K562 (cell line): ENCODE data around the gene ABCB9. TPM values are rescaled to one million over a fixed set of nuclear protein-coding genes. Genes with fewer than 3 reads are reported as not detected.

Experiments
- BRF2 ChIP-seq: IDR thresholded peaks from 3 replicates; pipeline ENCODE4 v1.6.1; 2011; ENCODE audit warnings: borderline replicate concordance, mild to moderate bottlenecking; ENCODE audit not compliant: insufficient read length, insufficient read depth
- CREB3 ChIP-seq: fragments of 450-650 bp; conservative IDR thresholded peaks from 2 replicates; pipeline ENCODE4 v1.6.1; 2016; ENCODE audit warnings: missing genetic modification characterization, low read depth, mild to moderate bottlenecking, missing compliant biosample characterization, moderate library complexity
- DDX20 ChIP-seq: fragments of 450-650 bp; IDR thresholded peaks from 2 replicates; pipeline ENCODE4 v1.6.1; 2016; ENCODE audit warnings: missing genetic modification characterization, low read depth, mild to moderate bottlenecking, missing compliant biosample characterization, moderate library complexity
- EP300 ChIP-seq: IDR thresholded peaks from 2 replicates; pipeline ENCODE4 v1.6.1; 2012; ENCODE audit warnings: low read length, improper control_type of control experiment
- FOS ChIP-seq: IDR thresholded peaks from 3 replicates; pipeline ENCODE4 v1.6.1; 2011; ENCODE audit not compliant: insufficient read length; ENCODE audit errors: extremely low read depth
- HEY1 ChIP-seq: fragments of 250-450 bp; sonication (Bioruptor Pico); IDR thresholded peaks from 2 replicates; pipeline ENCODE4 v1.5.0; 2020; ENCODE audit warnings: mild to moderate bottlenecking, moderate library complexity, borderline replicate concordance
- MCM2 ChIP-seq: fragments of 450-650 bp; IDR thresholded peaks from 2 replicates; pipeline ENCODE4 v1.6.1; 2017; ENCODE audit warnings: low read depth, mild to moderate bottlenecking
- MECOM ChIP-seq: fragments of 250-450 bp; sonication (Bioruptor Pico); IDR thresholded peaks from 2 replicates; pipeline ENCODE4 v1.8.0; 2022; ENCODE audit warnings: inconsistent platforms
- PYGO2 ChIP-seq: fragments of 450-650 bp; IDR thresholded peaks from 2 replicates; pipeline ENCODE4 v1.6.1; 2016; ENCODE audit warnings: mild to moderate bottlenecking, missing genetic modification characterization, moderate library complexity, missing compliant biosample characterization
- RBM34 ChIP-seq: fragments of 200-400 bp; formaldehyde crosslinking; IDR thresholded peaks from 2 replicates; pipeline ENCODE4 v1.6.1; 2018; ENCODE audit warnings: low read length, borderline replicate concordance; ENCODE audit not compliant: insufficient read depth
- RNF2 ChIP-seq: sonication (generic); IDR thresholded peaks from 2 replicates; pipeline ENCODE4 v1.6.1; 2016
- RREB1 ChIP-seq: fragments of 250-450 bp; sonication (Bioruptor Pico); IDR thresholded peaks from 2 replicates; pipeline ENCODE4 v1.4.0; 2020
- SAP30 ChIP-seq: fragments of 200-600 bp; sonication (generic); IDR thresholded peaks from 2 replicates; pipeline ENCODE4 v1.6.1; 2012; ENCODE audit warnings: borderline replicate concordance, low read depth, mild to moderate bottlenecking, moderate library complexity, low read length, control low read depth, inconsistent platforms; ENCODE audit not compliant: insufficient read depth, poor library complexity, severe bottlenecking
- SETDB1 ChIP-seq: IDR thresholded peaks from one replicate; pipeline ENCODE4 v1.6.1; 2012; ENCODE audit warnings: low read length, control low read depth, inconsistent platforms
- SREBF2 ChIP-seq: sonication (generic); formaldehyde crosslinking; IDR thresholded peaks from 2 replicates; pipeline ENCODE4 v1.4.0; 2020; ENCODE audit warnings: mild to moderate bottlenecking, missing genetic modification reagents
- ZNF124 ChIP-seq: sonication (generic); formaldehyde crosslinking; IDR thresholded peaks from 2 replicates; pipeline ENCODE4 v1.8.1; 2022; ENCODE audit warnings: missing genetic modification reagents
- ZNF146 ChIP-seq: IDR thresholded peaks from one replicate; pipeline ENCODE4 v1.6.1; 2018; ENCODE audit warnings: missing compliant biosample characterization; ENCODE audit not compliant: unreplicated experiment
- ZNF431 ChIP-seq: sonication (generic); formaldehyde crosslinking; IDR thresholded peaks from 2 replicates; pipeline ENCODE4 v1.8.0; 2022; ENCODE audit warnings: mild to moderate bottlenecking, missing genetic modification reagents
- ZNF445 ChIP-seq: fragments of 250-450 bp; sonication (Bioruptor Pico); IDR thresholded peaks from 2 replicates; pipeline ENCODE4 v1.4.0; 2020; ENCODE audit warnings: low read depth, mild to moderate bottlenecking, moderate library complexity
- ZNF77 ChIP-seq: fragments of 250-450 bp; sonication (Bioruptor Pico); IDR thresholded peaks from 2 replicates; pipeline ENCODE4 v1.5.0; 2020
- polyA plus RNA-seq, 8 experiments: library from polyadenylated mRNA; depleted of rRNA in 4 of 8; stranded (reverse) in 5 of 8; unstranded in 3 of 8; fragments of >200 nt; fragmentation: Nextera tagmentation in 2 of 8; fragmentation: Illumina TruSeq in 1 of 8; extraction: Ambion mirVana in 2 of 8; extraction: Trizol in 1 of 8; gene quantifications; 2 replicates each; pipeline versions ENCODE4 v1.2.1 to v1.2.3, GENCODE V29; 2011 to 2014; ENCODE audit warnings: inconsistent platforms in 1 of 8, missing spikeins in 1 of 8
- total RNA-seq, 7 experiments: library from RNA; depleted of rRNA in 6 of 7; stranded (reverse); fragments of >200 nt in 6 of 7; fragmentation: Illumina TruSeq in 2 of 7; extraction: Trizol in 2 of 7; gene quantifications; 2 replicates each; pipeline versions ENCODE4 v1.2.1 to v1.2.3, GENCODE V29; 2011 to 2021; ENCODE audit warnings: low replicate concordance in 1 of 7

ABCB9 gene
- total and polyA plus RNA-seq, 9 of the 15 experiments (the other 6 are each of a cell fraction or from before 2014, with no cell fraction given): 0.20 to 12.6 (median 6.2) TPM

- TF ChIP-seq RNF2 (peak; percentile 35; the same call in 1 of the 2 replicates), FOS (no peak), ZNF146 (CRISPR knock-in tag) (no peak), SAP30 (no peak), RREB1 (CRISPR knock-in tag) (no peak), ZNF124 (CRISPR knock-in tag) (no peak), PYGO2 (tag) (no peak), BRF2 (no peak), MECOM (CRISPR knock-in tag) (no peak), RBM34 (no peak), ZNF77 (CRISPR knock-in tag) (no peak), SREBF2 (CRISPR knock-in tag) (no peak), CREB3 (tag) (no peak), SETDB1 (no peak), EP300 (peak; percentile 45; the same call in 1 of the 2 replicates), HEY1 (no peak), DDX20 (no peak), ZNF445 (no peak), MCM2 (no peak), ZNF431 (no peak)
Measured at GRCh38 chr12:122894193-122895121, 71.8 kb downstream of the ABCB9 start (continued).
